ENCODE results near the gene KRT8.

The KRT8 gene

GRCh38 chr12:52903285-52903854 is 1.5 kb downstream of the KRT8 start:
- peak; percentile 16; the same call in 1 of the 2 replicates for TF ChIP-seq TEAD4 (IDR thresholded peaks at IDR 0.05)
- 0 out of 2 replicates have a peak, but pooled peaks have one; percentile 8 for TF ChIP-seq YY1 (IDR thresholded peaks at IDR 0.05; ENCODE audit: low read depth)
- no peak for TF ChIP-seq NFIC (IDR thresholded peaks at IDR 0.05)
- TF ChIP-seq TCF12 (IDR thresholded peaks at IDR 0.05; ENCODE audit: low read depth), result 0 out of 2 replicates have a peak, but pooled peaks have one; percentile 14
- no peak for TF ChIP-seq EP300 (IDR thresholded peaks at IDR 0.05; ENCODE audit: borderline replicate concordance)
- no peak for TF ChIP-seq CEBPB (IDR thresholded peaks at IDR 0.05)
- TF ChIP-seq TAF1 (IDR thresholded peaks at IDR 0.05; ENCODE audit: low read depth), result peak; percentile 44; the same call in 1 of the 2 replicates
- peak; percentile 2; the same call in 1 of the 2 replicates for TF ChIP-seq RAD21 (IDR thresholded peaks at IDR 0.05; ENCODE audit: low read depth)
- peak; percentile 82 for TF ChIP-seq ZBTB7A (IDR thresholded peaks at IDR 0.05; ENCODE audit: low read depth)
- no peak for TF ChIP-seq USF1 (IDR thresholded peaks at IDR 0.05)

DNA sequence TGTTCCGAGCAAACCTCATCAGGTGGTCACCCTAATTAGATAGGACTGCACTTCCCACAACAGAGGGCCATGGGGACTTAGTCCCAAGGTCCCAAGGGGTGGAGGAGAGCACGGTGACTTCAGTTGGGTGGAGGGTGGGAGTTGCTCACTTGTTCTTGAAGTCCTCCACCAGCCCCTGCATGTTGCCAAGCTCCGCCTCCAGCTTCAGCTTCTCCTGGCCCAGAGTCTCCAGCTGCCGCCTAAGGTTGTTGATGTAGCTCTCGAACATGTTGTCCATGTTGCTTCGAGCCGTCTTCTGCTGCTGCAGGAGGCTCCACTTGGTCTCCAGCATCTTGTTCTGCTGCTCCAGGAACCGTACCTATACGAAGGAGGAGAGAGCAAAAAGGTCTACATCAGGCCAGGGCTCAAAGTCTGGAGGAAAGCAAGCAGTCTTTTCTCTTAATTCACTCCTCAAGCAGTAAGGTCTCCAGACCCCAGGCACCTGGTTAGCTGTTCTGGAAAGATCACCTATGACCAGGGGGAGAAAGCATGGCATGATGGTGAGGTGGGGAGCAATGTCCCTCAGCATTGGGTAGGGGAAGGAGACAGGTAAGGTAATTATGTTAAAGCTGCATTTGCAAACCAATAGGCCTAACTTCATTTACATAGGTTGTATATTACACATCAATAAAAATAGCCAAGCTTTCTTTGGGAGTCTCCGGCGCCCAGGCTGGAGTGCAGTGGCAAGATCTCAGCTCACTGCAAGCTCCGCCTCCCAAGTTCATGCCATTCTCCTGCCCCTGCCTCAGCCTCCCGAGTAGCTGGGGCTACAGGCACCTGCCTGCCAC is 2.9 kb downstream of the KRT8 start:
- TF ChIP-seq FOXM1 (IDR thresholded peaks at IDR 0.05; ENCODE audit: borderline replicate concordance, low read depth) (no peak), NFIC (IDR thresholded peaks at IDR 0.05) (no peak), USF1 (IDR thresholded peaks at IDR 0.05) (no peak), ZBTB7A (IDR thresholded peaks at IDR 0.05; ENCODE audit: low read depth) (no peak), YY1 (IDR thresholded peaks at IDR 0.05; ENCODE audit: low read depth) (no peak), EGR1 (IDR thresholded peaks at IDR 0.05) (no peak), TAF1 (IDR thresholded peaks at IDR 0.05; ENCODE audit: low read depth) (no peak), TCF12 (IDR thresholded peaks at IDR 0.05; ENCODE audit: low read depth) (no peak), CEBPB (IDR thresholded peaks at IDR 0.05) (no peak), REST (IDR thresholded peaks at IDR 0.05; ENCODE audit: low read depth) (no peak), MAX (IDR thresholded peaks at IDR 0.05) (no peak), CREB1 (IDR thresholded peaks at IDR 0.05; ENCODE audit: low read depth) (no peak), EP300 (IDR thresholded peaks at IDR 0.05; ENCODE audit: borderline replicate concordance) (no peak), RAD21 (IDR thresholded peaks at IDR 0.05; ENCODE audit: low read depth) (no peak), TEAD4 (IDR thresholded peaks at IDR 0.05) (no peak)

DNA sequence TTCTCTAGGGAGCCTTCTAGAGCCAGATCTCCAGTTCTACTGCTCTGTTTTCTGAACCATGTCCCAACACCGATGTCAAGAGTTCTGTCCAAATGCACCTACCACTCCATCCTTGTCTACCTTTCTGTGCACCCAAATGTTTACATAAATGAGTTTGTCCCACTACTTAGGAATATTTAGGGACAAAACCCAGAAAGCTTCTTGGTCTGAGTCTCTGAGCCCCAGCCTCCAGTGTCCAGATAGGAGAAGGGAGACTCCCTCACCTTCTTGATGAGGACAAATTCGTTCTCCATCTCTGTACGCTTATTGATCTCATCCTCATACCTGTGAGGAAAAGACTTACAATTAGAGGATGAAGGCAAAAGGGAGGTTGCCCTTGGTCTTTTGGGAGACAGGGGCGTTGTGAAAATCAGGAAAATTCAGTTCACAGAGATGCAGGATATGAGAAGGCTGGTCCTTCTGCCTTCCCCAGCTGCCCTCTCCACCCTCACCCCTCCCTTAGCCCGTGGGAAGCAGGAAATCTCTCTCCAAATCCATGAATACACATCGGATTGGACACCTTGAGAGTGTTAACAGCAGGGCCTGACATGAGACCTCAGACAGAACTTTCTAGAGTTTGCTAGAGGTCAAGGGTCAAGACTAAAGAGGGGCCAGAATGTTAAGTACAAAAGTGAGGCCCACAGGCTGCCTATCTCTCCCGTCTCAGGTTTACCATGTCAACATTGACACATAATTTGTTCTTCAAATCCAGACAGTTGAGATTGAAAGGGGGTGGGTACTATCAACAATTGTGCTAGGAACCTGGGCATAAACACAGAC is 3.8 kb downstream of the KRT8 start:
- TF ChIP-seq FOXM1 (IDR thresholded peaks at IDR 0.05; ENCODE audit: borderline replicate concordance, low read depth) (no peak), TAF1 (IDR thresholded peaks at IDR 0.05; ENCODE audit: low read depth) (no peak), YY1 (IDR thresholded peaks at IDR 0.05; ENCODE audit: low read depth) (no peak), TEAD4 (IDR thresholded peaks at IDR 0.05) (no peak), MAX (IDR thresholded peaks at IDR 0.05) (no peak), TCF12 (IDR thresholded peaks at IDR 0.05; ENCODE audit: low read depth) (no peak), EP300 (IDR thresholded peaks at IDR 0.05; ENCODE audit: borderline replicate concordance) (no peak), REST (IDR thresholded peaks at IDR 0.05; ENCODE audit: low read depth) (no peak)

DNA sequence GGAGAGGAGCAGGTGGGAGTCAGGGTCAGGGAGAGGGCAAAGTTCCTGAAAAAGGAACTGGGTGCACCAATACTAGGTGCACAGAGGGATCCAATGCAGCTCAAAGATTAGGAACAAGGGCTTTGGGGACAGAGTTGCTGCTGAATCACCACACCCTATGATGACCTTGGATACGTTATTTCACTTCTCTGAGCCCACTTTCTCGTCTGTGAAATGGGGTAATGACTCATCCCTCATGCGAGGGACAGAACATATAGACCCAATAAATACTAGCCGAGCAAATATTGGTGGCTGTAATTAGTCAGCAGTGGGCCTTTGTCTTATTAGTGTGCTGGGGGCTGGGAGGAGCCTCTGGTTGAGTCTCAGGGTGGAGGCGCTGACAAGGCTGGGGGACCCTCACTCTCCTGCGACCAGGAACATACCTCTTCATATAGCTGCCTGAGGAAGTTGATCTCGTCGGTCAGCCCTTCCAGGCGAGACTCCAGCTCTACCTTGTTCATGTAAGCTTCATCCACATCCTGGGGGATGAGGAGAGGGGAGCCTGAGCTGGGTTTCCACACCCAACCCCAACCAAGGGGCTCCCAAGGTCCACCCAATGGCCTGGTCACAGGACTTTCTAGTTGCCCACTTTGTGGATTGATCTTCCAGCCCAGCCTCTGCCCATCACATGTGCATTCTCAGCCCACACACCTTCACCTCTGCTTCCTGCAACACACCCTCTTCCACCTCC is 4.5 kb downstream of the KRT8 start:
- TF ChIP-seq YY1 (IDR thresholded peaks at IDR 0.05; ENCODE audit: low read depth), result no peak
- no peak for TF ChIP-seq TAF1 (IDR thresholded peaks at IDR 0.05; ENCODE audit: low read depth)
- TF ChIP-seq ZBTB7A (IDR thresholded peaks at IDR 0.05; ENCODE audit: low read depth), result no peak
